HS-5 (cell line): ENCODE results near the gene MED9.

Experiments
- DNase-seq: peaks from one replicate; pipeline ENCODE4 v3.0.0-alpha.2; 2012; ENCODE audit warnings: low read depth

Gene MED9

GRCh38 chr17:17505151-17505550 is 28.4 kb downstream of the MED9 start:
- no peak for DNase-seq

GRCh38 chr17:17505610-17506171 is 28.9 kb downstream of the MED9 start:
- DNase-seq, result no peak

GRCh38 chr17:17506181-17506741 is 29.5 kb downstream of the MED9 start:
- DNase-seq, result no peak

- no peak for DNase-seq
Observed at GRCh38 chr17:17506893-17507464, 30.2 kb downstream of the MED9 start.

- DNase-seq, result no peak
Observed at GRCh38 chr17:17507465-17508011, 30.7 kb downstream of the MED9 start.

GRCh38 chr17:17508019-17508535 is 31.3 kb downstream of the MED9 start:
- DNase-seq, result no peak

- DNase-seq, result no peak
Observed at GRCh38 chr17:17508646-17509591, 32.1 kb downstream of the MED9 start.

- no peak for DNase-seq
Observed at GRCh38 chr17:17509601-17510425, 33.0 kb downstream of the MED9 start.

GRCh38 chr17:17510456-17511292 is 33.9 kb downstream of the MED9 start:
- DNase-seq, result no peak

- DNase-seq, result no peak
Observed at GRCh38 chr17:17511293-17511741, 34.5 kb downstream of the MED9 start.

- DNase-seq, result peak; percentile 68
Observed at GRCh38 chr17:17511881-17512858, 35.4 kb downstream of the MED9 start.

GRCh38 chr17:17512866-17513265 is 36.1 kb downstream of the MED9 start:
- no peak for DNase-seq

- DNase-seq, result no peak
Observed at GRCh38 chr17:17513626-17514025, 36.8 kb downstream of the MED9 start.

- no peak for DNase-seq
Observed at GRCh38 chr17:17514361-17514992, 37.7 kb downstream of the MED9 start.

- DNase-seq, result no peak
Observed at GRCh38 chr17:17514993-17515933, 38.5 kb downstream of the MED9 start.

- DNase-seq, result peak; percentile 47
Observed at GRCh38 chr17:17515934-17516930, 39.4 kb downstream of the MED9 start.
